ENCODE results near the gene DNAJC5.

Gene DNAJC5

DNA sequence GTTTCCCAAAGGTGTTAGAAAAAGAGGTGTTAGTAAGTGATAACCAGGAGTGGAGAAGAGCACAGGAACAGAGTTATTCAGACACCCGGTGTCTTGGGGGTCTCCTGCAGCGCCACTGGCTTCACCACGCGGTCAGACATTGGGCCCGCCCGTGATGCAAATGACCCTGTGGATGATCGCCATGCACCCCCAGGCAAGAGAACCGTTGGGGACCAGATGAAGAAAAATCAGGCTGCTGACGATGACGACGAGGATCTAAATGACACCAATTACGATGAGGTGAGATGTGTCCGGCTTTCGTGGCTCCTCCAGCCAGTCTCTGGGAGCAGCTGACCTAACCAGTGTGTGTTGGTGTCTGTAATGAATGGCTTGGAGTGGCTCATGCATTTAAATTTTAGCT lies 88.0 kb downstream of the DNAJC5 start:
- no peak overlapping the region for H3K27ac Mint-ChIP-seq
- TF ChIP-seq CTCF (IDR thresholded peaks at IDR 0.05) = no peak
- H3K36me3 Mint-ChIP-seq (ENCODE audit: low read depth) = peaks cover 49% of the 10 kb centered on the region
- peaks cover 24% of the 10 kb centered on the region for H3K27me3 Mint-ChIP-seq (ENCODE audit: low read depth, poor library complexity)
- DNase-seq = no peak
- peaks cover 43% of the 10 kb centered on the region for H3K4me1 Mint-ChIP-seq
- no peaks in the 10 kb centered on the region for H3K9me3 Mint-ChIP-seq
- H3K4me3 Mint-ChIP-seq = peak overlapping the region; percentile 95
